DND-41 (cell line): ENCODE results near the gene MARCHF3.

Experiments
- ATAC-seq: fragments of 200-7000 bp; cut with Tn5 transposase; 3 replicates; pipeline ENCODE4 v1.9.1; 2021; ENCODE audit warnings: low read depth; ENCODE audit not compliant: insufficient read depth
- DNase-seq: peaks from one replicate; pipeline ENCODE4 v3.0.0-alpha.2; 2020
- H2AFZ ChIP-seq: 2 replicates; pipeline ENCODE4 v1.6.0; 2012; ENCODE audit warnings: low read depth, low read length
- H3K27ac ChIP-seq: 2 replicates; pipeline ENCODE4 v1.5.1; 2012; ENCODE audit warnings: low read length, inconsistent platforms
- H3K27me3 ChIP-seq: fragments of 200-600 bp; sonication (generic); 2 replicates; pipeline ENCODE4 v1.6.0; 2012; ENCODE audit warnings: low read length, mild to moderate bottlenecking, inconsistent platforms; ENCODE audit not compliant: insufficient read depth, poor library complexity
- H3K36me3 ChIP-seq: 2 replicates; pipeline ENCODE4 v1.5.1; 2012; ENCODE audit warnings: low read length, inconsistent platforms; ENCODE audit not compliant: insufficient read depth
- H3K4me1 ChIP-seq: 2 replicates; pipeline ENCODE4 v1.5.1; 2012; ENCODE audit warnings: mild to moderate bottlenecking, low read length; ENCODE audit not compliant: insufficient read depth
- H3K4me2 ChIP-seq: 2 replicates; pipeline ENCODE4 v1.6.0; 2012; ENCODE audit warnings: mild to moderate bottlenecking, moderate library complexity, low read length, inconsistent platforms; ENCODE audit not compliant: insufficient read depth
- H3K4me3 ChIP-seq, 2 experiments: fragments of 200-600 bp in 1 of 2; shearing (Covaris generic) in 1 of 2; 2 replicates each; pipeline ENCODE4 v1.5.1; 2012 to 2016; ENCODE audit warnings: inconsistent platforms in 2 of 2, low read length in 2 of 2, mild to moderate bottlenecking in 2 of 2, low read depth in 1 of 2, moderate library complexity in 1 of 2
- H3K79me2 ChIP-seq: 2 replicates; pipeline ENCODE4 v1.6.0; 2012; ENCODE audit warnings: low read length, inconsistent platforms; ENCODE audit not compliant: insufficient read depth
- H3K9ac ChIP-seq: 2 replicates; pipeline ENCODE4 v1.6.0; 2012; ENCODE audit warnings: low read depth, mild to moderate bottlenecking, inconsistent platforms, low read length, moderate library complexity
- H3K9me3 ChIP-seq: 2 replicates; pipeline ENCODE4 v1.5.1; 2012; ENCODE audit warnings: low read length, moderate library complexity, mild to moderate bottlenecking, inconsistent platforms; ENCODE audit not compliant: insufficient read depth, severe bottlenecking
- H4K20me1 ChIP-seq: 2 replicates; pipeline ENCODE4 v1.6.0; 2012; ENCODE audit warnings: low read length; ENCODE audit not compliant: insufficient read depth
- CTCF ChIP-seq: IDR thresholded peaks from 2 replicates; pipeline ENCODE4 v1.5.1; 2012; ENCODE audit warnings: borderline replicate concordance, low read length, moderate library complexity, mild to moderate bottlenecking; ENCODE audit not compliant: poor library complexity, severe bottlenecking; ENCODE audit errors: extremely low read depth
- EZH2 ChIP-seq: IDR thresholded peaks from 3 replicates; pipeline ENCODE4 v1.6.1; 2012; ENCODE audit warnings: borderline replicate concordance, low read depth, mild to moderate bottlenecking, moderate library complexity, low read length, inconsistent platforms; ENCODE audit not compliant: severe bottlenecking

The MARCHF3 gene

GRCh38 chr5:127041571-127041970 is 11.2 kb upstream of the MARCHF3 start:
- no peak overlapping the region for H2AFZ ChIP-seq
- H3K27ac ChIP-seq = no peak overlapping the region
- no peaks in the 10 kb centered on the region for H3K79me2 ChIP-seq
- H3K4me1 ChIP-seq = no peaks in the 10 kb centered on the region
- H4K20me1 ChIP-seq = no peaks in the 10 kb centered on the region
- H3K9me3 ChIP-seq = no peaks in the 10 kb centered on the region
- ATAC-seq (no peak), DNase-seq (no peak)
- peaks cover 13% of the 10 kb centered on the region for H3K27me3 ChIP-seq
- no peak overlapping the region for H3K4me2 ChIP-seq
- H3K4me3 ChIP-seq = no peak overlapping the region
- H3K36me3 ChIP-seq = no peaks in the 10 kb centered on the region
- H3K9ac ChIP-seq = no peak overlapping the region
- no peak for TF ChIP-seq CTCF
- no peak for TF ChIP-seq EZH2

- H3K9me3 ChIP-seq = no peaks in the 10 kb centered on the region
- H3K4me3 ChIP-seq = no peak overlapping the region
- H3K4me2 ChIP-seq = no peak overlapping the region
- no peak overlapping the region for H2AFZ ChIP-seq
- ATAC-seq (no peak), DNase-seq (no peak)
- no peaks in the 10 kb centered on the region for H4K20me1 ChIP-seq
- no peaks in the 10 kb centered on the region for H3K36me3 ChIP-seq
- H3K9ac ChIP-seq = no peak overlapping the region
- no peak overlapping the region for H3K27ac ChIP-seq
- H3K4me1 ChIP-seq = no peaks in the 10 kb centered on the region
- TF ChIP-seq EZH2 (no peak), CTCF (no peak)
- peaks cover 13% of the 10 kb centered on the region for H3K27me3 ChIP-seq
- H3K79me2 ChIP-seq = no peaks in the 10 kb centered on the region
Measured at GRCh38 chr5:127040796-127041520, 10.6 kb upstream of the MARCHF3 start.

- Histone ChIP-seq H2AFZ (no peak overlapping the region), H3K79me2 (no peaks in the 10 kb centered on the region), H4K20me1 (no peaks in the 10 kb centered on the region), H3K36me3 (no peaks in the 10 kb centered on the region), H3K27me3 (peaks cover 17% of the 10 kb centered on the region), H3K9me3 (no peaks in the 10 kb centered on the region), H3K9ac (no peak overlapping the region), H3K4me2 (no peak overlapping the region), H3K27ac (no peak overlapping the region), H3K4me1 (no peaks in the 10 kb centered on the region), H3K4me3 (no peak overlapping the region)
- DNase-seq (no peak), ATAC-seq (no peak)
- TF ChIP-seq EZH2 = no peak
- no peak for TF ChIP-seq CTCF
Measured at GRCh38 chr5:127038550-127038949, 8.2 kb upstream of the MARCHF3 start.
